ENCODE data around the gene SLC2A3.
"Not testable (repeated sequence)": the region's sequence is repeated elsewhere in the genome, so short reads cannot be mapped to it uniquely, and the experiment has no call there.

- TF ChIP-seq CTCF (IDR thresholded peaks at IDR 0.05); ESRRA (CRISPR knock-in tag; IDR thresholded peaks at IDR 0.05; ENCODE audit: borderline replicate concordance); NR2C2 (CRISPR knock-in tag; IDR thresholded peaks at IDR 0.05); ZNF512 (CRISPR knock-in tag; IDR thresholded peaks at IDR 0.05; ENCODE audit: borderline replicate concordance); FOXK1 (CRISPR knock-in tag; IDR thresholded peaks at IDR 0.05); E2F1 (CRISPR knock-in tag; IDR thresholded peaks at IDR 0.05); MAX (CRISPR knock-in tag; IDR thresholded peaks at IDR 0.05); SMAD3 (CRISPR knock-in tag; IDR thresholded peaks at IDR 0.05; ENCODE audit: borderline replicate concordance); NFATC4 (CRISPR knock-in tag; IDR thresholded peaks at IDR 0.05): not testable (repeated sequence)
These were observed 17.8 kb downstream of the SLC2A3 start for GRCh38 chr12:7918268-7918590.

Data from WTC11 (cell line).